Measurements from ENCODE around the gene RHBG. TPM values are rescaled to one million over a fixed set of nuclear protein-coding genes. Genes with fewer than 3 reads are reported as not detected.
"Not testable (repeated sequence)": the region's sequence is repeated elsewhere in the genome, so short reads cannot be mapped to it uniquely, and the experiment has no call there.

The RHBG gene
- total RNA-seq, 4 donors from 2014 or later, result not detected

DNA sequence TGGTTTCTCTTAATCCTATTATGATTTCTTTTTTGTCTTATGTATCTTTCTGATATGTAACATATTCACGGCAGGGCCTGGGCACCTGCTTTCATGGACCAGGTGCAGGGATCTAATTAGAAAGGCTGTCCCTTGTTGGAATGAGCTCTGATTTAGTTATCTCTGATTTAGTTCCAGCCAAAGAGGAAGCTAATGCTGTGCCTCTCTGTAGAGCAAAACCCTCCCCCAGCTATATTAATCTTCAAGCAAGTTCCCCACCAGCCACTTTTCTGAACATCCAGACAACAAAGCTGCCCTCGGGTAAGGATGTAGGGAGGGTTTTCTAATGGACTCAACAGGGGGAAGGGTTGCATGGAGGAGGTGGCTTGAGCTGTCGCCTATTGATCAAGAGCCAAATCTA is 24.6 kb upstream of the RHBG start:
- no peaks in the 10 kb centered on the region for H3K4me1 ChIP-seq
- H3K36me3 ChIP-seq, result no peaks in the 10 kb centered on the region
- no peaks in the 10 kb centered on the region for H3K9me3 ChIP-seq
- TF ChIP-seq POLR2A (IDR thresholded peaks at IDR 0.05; ENCODE audit: low read depth) (no peak), POLR2AphosphoS5 (IDR thresholded peaks at IDR 0.05) (no peak), EP300 (IDR thresholded peaks at IDR 0.05) (no peak)
- TF ChIP-seq, protein P1, sequence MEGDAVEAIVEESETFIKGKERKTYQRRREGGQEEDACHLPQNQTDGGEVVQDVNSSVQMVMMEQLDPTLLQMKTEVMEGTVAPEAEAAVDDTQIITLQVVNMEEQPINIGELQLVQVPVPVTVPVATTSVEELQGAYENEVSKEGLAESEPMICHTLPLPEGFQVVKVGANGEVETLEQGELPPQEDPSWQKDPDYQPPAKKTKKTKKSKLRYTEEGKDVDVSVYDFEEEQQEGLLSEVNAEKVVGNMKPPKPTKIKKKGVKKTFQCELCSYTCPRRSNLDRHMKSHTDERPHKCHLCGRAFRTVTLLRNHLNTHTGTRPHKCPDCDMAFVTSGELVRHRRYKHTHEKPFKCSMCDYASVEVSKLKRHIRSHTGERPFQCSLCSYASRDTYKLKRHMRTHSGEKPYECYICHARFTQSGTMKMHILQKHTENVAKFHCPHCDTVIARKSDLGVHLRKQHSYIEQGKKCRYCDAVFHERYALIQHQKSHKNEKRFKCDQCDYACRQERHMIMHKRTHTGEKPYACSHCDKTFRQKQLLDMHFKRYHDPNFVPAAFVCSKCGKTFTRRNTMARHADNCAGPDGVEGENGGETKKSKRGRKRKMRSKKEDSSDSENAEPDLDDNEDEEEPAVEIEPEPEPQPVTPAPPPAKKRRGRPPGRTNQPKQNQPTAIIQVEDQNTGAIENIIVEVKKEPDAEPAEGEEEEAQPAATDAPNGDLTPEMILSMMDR (IDR thresholded peaks at IDR 0.05), result no peak
- H3K4me3 ChIP-seq, result no peak overlapping the region
- H3K27me3 ChIP-seq, result peaks cover 0 to 8% (median 0%) of the 10 kb centered on the region in 4 donors
- no peak overlapping the region for H3K27ac ChIP-seq (replicated peaks in 1 of 4)
- DNase-seq (ENCODE audit: extremely low spot score), result no peak
- intact Hi-C loops (cut with DNase I), result no loop called here
- WGBS, result 72% methylated on average over 3 of the region's 3 CpGs

GRCh38 chr1:156346035-156346434 is 23.0 kb upstream of the RHBG start:
- intact Hi-C loops (cut with DNase I); H3K36me3 ChIP-seq; H3K4me3 ChIP-seq; H3K4me1 ChIP-seq; H3K9me3 ChIP-seq; H3K27me3 ChIP-seq; H3K27ac ChIP-seq (replicated peaks in 1 of 4); DNase-seq (ENCODE audit: extremely low spot score): not testable (repeated sequence)
- 78% methylated on average over 2 of the region's 2 CpGs for WGBS

GRCh38 chr1:156346636-156347035 is 22.4 kb upstream of the RHBG start:
- Histone ChIP-seq H3K27me3 (peaks cover 0 to 8% (median 0%) of the 10 kb centered on the region in 4 donors), H3K27ac (replicated peaks in 1 of 4) (no peak overlapping the region), H3K9me3 (no peaks in the 10 kb centered on the region), H3K36me3 (no peaks in the 10 kb centered on the region), H3K4me1 (no peaks in the 10 kb centered on the region), H3K4me3 (no peak overlapping the region)
- WGBS, result 45% methylated on average over 2 of the region's 2 CpGs
- TF ChIP-seq POLR2A (IDR thresholded peaks at IDR 0.05; ENCODE audit: low read depth) (no peak), EP300 (IDR thresholded peaks at IDR 0.05) (no peak), POLR2AphosphoS5 (IDR thresholded peaks at IDR 0.05) (no peak)
- TF ChIP-seq, protein P1 (IDR thresholded peaks at IDR 0.05), result no peak
- no peak for DNase-seq (ENCODE audit: extremely low spot score)
- intact Hi-C loops (cut with DNase I), result no loop called here

DNA sequence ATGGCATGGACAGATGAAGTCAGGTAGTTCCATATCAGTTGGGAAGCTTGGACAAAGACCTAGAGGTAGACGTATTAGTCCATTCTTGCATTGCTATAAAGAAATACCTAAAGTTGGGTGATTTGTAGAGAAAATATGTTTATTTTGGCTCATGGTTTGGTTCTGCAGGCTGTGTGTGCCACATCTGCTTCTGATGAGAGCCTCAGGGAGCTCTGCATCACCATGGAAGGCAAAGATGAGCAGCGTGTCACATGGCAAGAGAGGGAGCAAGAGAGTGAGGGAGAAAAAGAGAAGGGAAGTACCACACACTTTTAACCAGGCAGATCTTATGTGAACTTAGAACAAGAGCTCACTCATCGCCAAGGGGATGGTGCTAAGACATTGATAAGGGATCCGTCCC is 21.7 kb upstream of the RHBG start:
- H3K4me3 ChIP-seq, result no peak overlapping the region
- no peaks in the 10 kb centered on the region for H3K36me3 ChIP-seq
- H3K27me3 ChIP-seq, result peaks cover 0 to 8% (median 0%) of the 10 kb centered on the region in 4 donors
- whole genome bisulfite sequencing, result 79% methylated on average over 4 of the region's 4 CpGs
- H3K27ac ChIP-seq (replicated peaks in 1 of 4), result no peak overlapping the region
- no peaks in the 10 kb centered on the region for H3K4me1 ChIP-seq
- intact Hi-C loops (cut with DNase I), result no loop called here
- H3K9me3 ChIP-seq, result no peaks in the 10 kb centered on the region
- no peak for DNase-seq (ENCODE audit: extremely low spot score)
- no peak for TF ChIP-seq POLR2A (IDR thresholded peaks at IDR 0.05; ENCODE audit: low read depth)
- TF ChIP-seq POLR2AphosphoS5 (IDR thresholded peaks at IDR 0.05), result no peak
- TF ChIP-seq, protein P1 (IDR thresholded peaks at IDR 0.05), result no peak
- no peak for TF ChIP-seq EP300 (IDR thresholded peaks at IDR 0.05)

GRCh38 chr1:156352481-156352880 is 16.5 kb upstream of the RHBG start:
- H3K36me3 ChIP-seq; H3K27ac ChIP-seq (replicated peaks in 1 of 4); H3K4me3 ChIP-seq; DNase-seq (ENCODE audit: extremely low spot score); H3K4me1 ChIP-seq; intact Hi-C loops (cut with DNase I); H3K9me3 ChIP-seq: not testable (repeated sequence)
- WGBS, result 85% methylated on average over 13 of the region's 13 CpGs
- H3K27me3 ChIP-seq, result peaks cover 0 to 25% (median 8%) of the 10 kb centered on the region in 4 donors

- Histone ChIP-seq H3K4me1 (peaks cover 0 to 5% (median 3%) of the 10 kb centered on the region in 4 donors), H3K36me3 (no peaks in the 10 kb centered on the region), H3K4me3 (no peak overlapping the region), H3K9me3 (no peaks in the 10 kb centered on the region), H3K27ac (replicated peaks in 1 of 4) (no peak overlapping the region), H3K27me3 (peaks cover 0 to 57% (median 9%) of the 10 kb centered on the region in 4 donors)
- TF ChIP-seq POLR2A (IDR thresholded peaks at IDR 0.05; ENCODE audit: low read depth) (no peak), EP300 (IDR thresholded peaks at IDR 0.05) (no peak), POLR2AphosphoS5 (IDR thresholded peaks at IDR 0.05) (no peak)
- TF ChIP-seq, protein P1 (IDR thresholded peaks at IDR 0.05), result no peak
- intact Hi-C loops (cut with DNase I), result no loop called here
- no peak for DNase-seq (ENCODE audit: extremely low spot score)
- 44% methylated on average over 6 of the region's 6 CpGs for WGBS
These were observed 12.6 kb upstream of the RHBG start for GRCh38 chr1:156356262-156356874.
